HG02884 (cell line): ENCODE data around the gene CACNA1S.

Source experiments
- ATAC-seq: cut with Tn5 transposase; IDR thresholded peaks from one replicate; pipeline ENCODE4 v1.9.1; 2021; ENCODE audit warnings: mild to moderate bottlenecking, moderate library complexity; ENCODE audit not compliant: unreplicated experiment

The CACNA1S gene

GRCh38 chr1:201016943-201017827 is 95.0 kb downstream of the CACNA1S start:
- no peak for ATAC-seq

GRCh38 chr1:201016211-201016651 is 96.0 kb downstream of the CACNA1S start:
- ATAC-seq = no peak

GRCh38 chr1:201015551-201016091 is 96.6 kb downstream of the CACNA1S start:
- ATAC-seq = no peak

- ATAC-seq = no peak
These were observed 97.4 kb downstream of the CACNA1S start for GRCh38 chr1:201014816-201015200.

GRCh38 chr1:201013991-201014815 is 98.0 kb downstream of the CACNA1S start:
- ATAC-seq = no peak

GRCh38 chr1:201013031-201013485 is 99.2 kb downstream of the CACNA1S start:
- no peak for ATAC-seq

GRCh38 chr1:201011616-201012015 is 100.6 kb downstream of the CACNA1S start:
- no peak for ATAC-seq

GRCh38 chr1:201009962-201010645 is 102.1 kb downstream of the CACNA1S start:
- ATAC-seq = no peak

- no peak for ATAC-seq
These were observed 103.4 kb downstream of the CACNA1S start for GRCh38 chr1:201008666-201009360.

GRCh38 chr1:201007481-201007880 is 104.7 kb downstream of the CACNA1S start:
- no peak for ATAC-seq

GRCh38 chr1:201006450-201006849 is 105.8 kb downstream of the CACNA1S start:
- no peak for ATAC-seq

GRCh38 chr1:201004732-201005131 is 107.5 kb downstream of the CACNA1S start:
- no peak for ATAC-seq

GRCh38 chr1:201004154-201004553 is 108.1 kb downstream of the CACNA1S start:
- no peak for ATAC-seq

GRCh38 chr1:201002510-201002909 is 109.7 kb downstream of the CACNA1S start:
- ATAC-seq = no peak

GRCh38 chr1:201001962-201002361 is 110.3 kb downstream of the CACNA1S start:
- ATAC-seq = no peak

GRCh38 chr1:201000391-201000790 is 111.8 kb downstream of the CACNA1S start:
- no peak for ATAC-seq

GRCh38 chr1:200999667-201000066 is 112.6 kb downstream of the CACNA1S start:
- ATAC-seq = no peak

GRCh38 chr1:200998323-200998722 is 113.9 kb downstream of the CACNA1S start:
- no peak for ATAC-seq

- no peak for ATAC-seq
These were observed 119.7 kb downstream of the CACNA1S start for GRCh38 chr1:200992382-200993048.
